ENCODE results near the gene NT5C3A. TPM values are rescaled to one million over a fixed set of nuclear protein-coding genes. Genes with fewer than 3 reads are reported as not detected.
A peak's percentile ranks its signal among the peaks of the same experiment; 100 is the strongest.
"Not testable (repeated sequence)": the region's sequence is repeated elsewhere in the genome, so short reads cannot be mapped to it uniquely, and the experiment has no call there.

NT5C3A gene
- total RNA-seq, 1 donor from 2014 or later, result 30.3 TPM

- Histone ChIP-seq H3K36me3 (peaks cover 16% of the 10 kb centered on the region), H3K27me3 (ENCODE audit: low read depth) (no peaks in the 10 kb centered on the region), H3K4me1 (peaks cover 31% of the 10 kb centered on the region), H3K27ac (no peak overlapping the region), H3K9me3 (no peaks in the 10 kb centered on the region), H3K4me3 (peak overlapping the region; percentile 97)
- TF ChIP-seq CTCF (IDR thresholded peaks at IDR 0.05), result peak; percentile 52
- ATAC-seq (peak; percentile 19 to 47), DNase-seq (no peak)
- intact Hi-C loops (cut with DNase I), result no loop called here
Observed at GRCh38 chr7:33107136-33108066, 44.8 kb upstream of the NT5C3A start.

GRCh38 chr7:33101906-33102305 lies 39.3 kb upstream of the NT5C3A start:
- no peak for TF ChIP-seq CTCF (IDR thresholded peaks at IDR 0.05)
- H3K4me1 ChIP-seq, result peaks cover 10% of the 10 kb centered on the region
- no peak overlapping the region for H3K27ac ChIP-seq
- H3K36me3 ChIP-seq, result peaks cover 71% of the 10 kb centered on the region
- H3K9me3 ChIP-seq, result no peaks in the 10 kb centered on the region
- no peak for ATAC-seq
- no peaks in the 10 kb centered on the region for H3K27me3 ChIP-seq (ENCODE audit: low read depth)
- H3K4me3 ChIP-seq, result no peak overlapping the region
- no peak for DNase-seq
- intact Hi-C loops (cut with DNase I), result no loop called here

GRCh38 chr7:33100770-33101169 lies 38.2 kb upstream of the NT5C3A start:
- Histone ChIP-seq H3K27ac (no peak overlapping the region), H3K4me3 (no peak overlapping the region), H3K27me3 (ENCODE audit: low read depth) (no peaks in the 10 kb centered on the region), H3K9me3 (no peaks in the 10 kb centered on the region), H3K36me3 (peaks cover 82% of the 10 kb centered on the region), H3K4me1 (no peaks in the 10 kb centered on the region)
- no peak for TF ChIP-seq CTCF (IDR thresholded peaks at IDR 0.05)
- DNase-seq, result no peak
- ATAC-seq, result no peak
- intact Hi-C loops (cut with DNase I), result no loop called here

GRCh38 chr7:33099154-33099940 lies 36.8 kb upstream of the NT5C3A start:
- ATAC-seq (peak; percentile 21 to 71), DNase-seq (no peak)
- H3K4me3 ChIP-seq, result no peak overlapping the region
- intact Hi-C loops (cut with DNase I), result no loop called here
- H3K4me1 ChIP-seq, result no peaks in the 10 kb centered on the region
- H3K27ac ChIP-seq, result no peak overlapping the region
- TF ChIP-seq CTCF (IDR thresholded peaks at IDR 0.05), result no peak
- H3K27me3 ChIP-seq (ENCODE audit: low read depth), result no peaks in the 10 kb centered on the region
- peaks cover 95% of the 10 kb centered on the region for H3K36me3 ChIP-seq
- no peaks in the 10 kb centered on the region for H3K9me3 ChIP-seq

- H3K4me3 ChIP-seq; DNase-seq; H3K9me3 ChIP-seq; H3K27ac ChIP-seq; H3K27me3 ChIP-seq (ENCODE audit: low read depth); ATAC-seq; intact Hi-C loops (cut with DNase I); H3K4me1 ChIP-seq: not testable (repeated sequence)
- H3K36me3 ChIP-seq, result peaks cover 68% of the 10 kb centered on the region
Observed at GRCh38 chr7:33094745-33095275, 32.2 kb upstream of the NT5C3A start.
